Trophoblast cell (in vitro differentiated cells and primary cell): ENCODE data around the gene FGF1.

Experiments used
- DNase-seq, 2 donors: peaks; one replicate each; pipeline ENCODE4 v3.0.0-alpha.2; 2016
- H2AFZ ChIP-seq: 2 replicates; pipeline ENCODE4 v1.6.1; 2013; ENCODE audit warnings: low read length, moderate library complexity, mild to moderate bottlenecking; ENCODE audit not compliant: insufficient read depth, poor library complexity
- H2AK5ac ChIP-seq: 2 replicates; pipeline ENCODE4 v1.6.1; 2013; ENCODE audit warnings: mild to moderate bottlenecking, low read length
- H2BK120ac ChIP-seq: 2 replicates; pipeline ENCODE4 v1.6.1; 2013; ENCODE audit warnings: low read length, mild to moderate bottlenecking, moderate library complexity; ENCODE audit not compliant: insufficient read depth, poor library complexity
- H2BK12ac ChIP-seq: 2 replicates; pipeline ENCODE4 v1.6.1; 2013; ENCODE audit warnings: mild to moderate bottlenecking, low read length, moderate library complexity
- H2BK5ac ChIP-seq: 2 replicates; pipeline ENCODE4 v1.6.1; 2013; ENCODE audit warnings: low read length, low read depth, moderate library complexity, mild to moderate bottlenecking; ENCODE audit not compliant: poor library complexity
- H3K14ac ChIP-seq: 2 replicates; pipeline ENCODE4 v1.6.1; 2013; ENCODE audit warnings: mild to moderate bottlenecking, low read length
- H3K18ac ChIP-seq: 2 replicates; pipeline ENCODE4 v1.6.1; 2013; ENCODE audit warnings: mild to moderate bottlenecking, low read length
- H3K23ac ChIP-seq: 2 replicates; pipeline ENCODE4 v1.6.1; 2013; ENCODE audit warnings: low read length
- H3K27ac ChIP-seq: 2 replicates; pipeline ENCODE4 v1.5.1; 2013; ENCODE audit warnings: low read depth, mild to moderate bottlenecking, inconsistent platforms, low read length, moderate library complexity
- H3K27me3 ChIP-seq: 2 replicates; pipeline ENCODE4 v1.6.1; 2013; ENCODE audit warnings: inconsistent platforms, mild to moderate bottlenecking, low read length, moderate library complexity; ENCODE audit not compliant: insufficient read depth
- H3K36me3 ChIP-seq, 2 experiments: 1 replicate in 1 of 2; 2 replicates in 1 of 2; pipeline ENCODE4 v1.6.1; 2013; ENCODE audit warnings: low read length in 2 of 2, mild to moderate bottlenecking in 2 of 2, moderate library complexity in 1 of 2; ENCODE audit not compliant: insufficient read depth in 2 of 2, control insufficient read depth in 1 of 2
- H3K4ac ChIP-seq: 2 replicates; pipeline ENCODE4 v1.6.1; 2013; ENCODE audit warnings: low read depth, mild to moderate bottlenecking, low read length, moderate library complexity
- H3K4me1 ChIP-seq, 2 experiments: 1 replicate in 1 of 2; 2 replicates in 1 of 2; pipeline ENCODE4 v1.6.1; 2013; ENCODE audit warnings: low read length in 2 of 2, mild to moderate bottlenecking in 2 of 2, moderate library complexity in 1 of 2; ENCODE audit not compliant: insufficient read depth in 2 of 2, control insufficient read depth in 1 of 2
- H3K4me2 ChIP-seq: 2 replicates; pipeline ENCODE4 v1.6.1; 2013; ENCODE audit warnings: inconsistent platforms, mild to moderate bottlenecking, low read length, moderate library complexity
- H3K4me3 ChIP-seq: 2 replicates; pipeline ENCODE4 v1.5.1; 2013; ENCODE audit warnings: mild to moderate bottlenecking, low read depth, low read length, inconsistent platforms
- H3K79me1 ChIP-seq: one replicate; pipeline ENCODE4 v1.6.1; 2013; ENCODE audit warnings: low read length
- H3K79me2 ChIP-seq: 2 replicates; pipeline ENCODE4 v1.6.1; 2013; ENCODE audit warnings: low read length, mild to moderate bottlenecking; ENCODE audit not compliant: control insufficient read depth, insufficient read depth, poor library complexity
- H3K9ac ChIP-seq: 2 replicates; pipeline ENCODE4 v1.6.1; 2013; ENCODE audit warnings: mild to moderate bottlenecking, low read length
- H3K9me3 ChIP-seq: 2 replicates; pipeline ENCODE4 v1.6.1; 2013; ENCODE audit warnings: low read depth, mild to moderate bottlenecking, control low read depth, inconsistent platforms, low read length; ENCODE audit not compliant: insufficient read depth
- H4K12ac ChIP-seq: 2 replicates; pipeline ENCODE4 v1.6.1; 2013; ENCODE audit warnings: low read depth, mild to moderate bottlenecking, low read length, moderate library complexity
- H4K8ac ChIP-seq: 2 replicates; pipeline ENCODE4 v1.6.1; 2013; ENCODE audit warnings: low read depth, mild to moderate bottlenecking, low read length, moderate library complexity
- H4K91ac ChIP-seq: one replicate; pipeline ENCODE4 v1.6.1; 2013; ENCODE audit warnings: low read depth, mild to moderate bottlenecking, low read length, moderate library complexity
- WGBS: extraction: QIAGEN DNeasy Blood & Tissue Kit; methylation state at CpG from one replicate; pipeline ENCODE4 v1.1.7; 2013; ENCODE audit warnings: missing lambda C conversion rate; ENCODE audit not compliant: insufficient read length, insufficient coverage; ENCODE audit errors: extremely low coverage; 5-methylcytosine and 5-hydroxymethylcytosine counted together

The FGF1 gene

DNA sequence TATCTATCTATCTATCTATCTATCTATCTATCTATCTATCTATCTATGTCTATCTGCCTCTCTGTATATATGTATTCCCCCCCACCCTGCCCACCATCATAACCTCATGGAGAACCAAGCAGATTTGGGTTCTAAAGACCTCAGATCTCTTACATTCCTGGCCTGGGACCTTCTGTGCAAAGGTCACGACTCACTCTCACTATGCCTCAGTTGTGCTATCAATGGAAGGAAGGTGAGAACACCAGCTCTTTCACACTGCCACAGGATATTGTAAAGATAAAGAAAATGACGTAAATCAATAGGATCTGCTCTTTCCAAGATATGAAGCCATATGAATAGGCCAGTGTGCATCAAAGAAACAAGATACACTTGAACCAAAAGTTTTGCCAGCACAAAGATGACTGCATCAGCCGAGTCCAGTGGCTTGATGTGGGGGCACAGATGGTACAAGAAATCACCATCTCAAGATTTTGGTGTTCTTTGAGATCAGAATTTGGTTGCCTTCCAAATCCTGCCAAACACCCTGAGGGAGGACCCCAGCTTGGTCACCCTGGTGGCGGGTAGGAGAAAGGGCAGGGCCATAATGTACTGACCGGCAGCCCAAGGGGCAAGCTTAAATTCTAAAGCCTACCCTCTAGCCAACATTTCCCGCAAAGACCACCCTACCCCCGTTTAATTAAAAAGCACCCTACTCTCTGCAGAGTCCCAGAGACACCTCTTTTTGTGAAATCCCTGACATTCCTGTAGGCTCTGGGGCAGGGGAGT lies 8.4 kb upstream of the FGF1 start:
- H3K9ac ChIP-seq: no peak overlapping the region
- H3K9me3 ChIP-seq: no peaks in the 10 kb centered on the region
- H3K4me3 ChIP-seq: no peak overlapping the region
- no peak overlapping the region for H3K23ac ChIP-seq
- no peak overlapping the region for H4K91ac ChIP-seq
- no peak overlapping the region for H2BK120ac ChIP-seq
- no peak overlapping the region for H3K18ac ChIP-seq
- no peak overlapping the region for H3K4me2 ChIP-seq
- no peaks in the 10 kb centered on the region for H3K79me2 ChIP-seq
- H3K4ac ChIP-seq: no peak overlapping the region
- H2AK5ac ChIP-seq: no peak overlapping the region
- no CpG with 5 or more reads among the region's 7 CpGs for WGBS
- H2BK12ac ChIP-seq: no peak overlapping the region
- no peak overlapping the region for H3K27ac ChIP-seq
- DNase-seq: no peak
- H3K27me3 ChIP-seq: no peaks in the 10 kb centered on the region
- H3K14ac ChIP-seq: no peak overlapping the region
- H4K8ac ChIP-seq: no peak overlapping the region
- no peaks in the 10 kb centered on the region for H3K79me1 ChIP-seq
- H3K4me1 ChIP-seq: no peaks in the 10 kb centered on the region
- H4K12ac ChIP-seq: no peak overlapping the region
- no peak overlapping the region for H2AFZ ChIP-seq
- no peak overlapping the region for H2BK5ac ChIP-seq
- no peaks in the 10 kb centered on the region for H3K36me3 ChIP-seq

- Histone ChIP-seq H4K8ac (no peak overlapping the region), H2AFZ (no peak overlapping the region), H4K91ac (no peak overlapping the region), H3K79me1 (no peaks in the 10 kb centered on the region), H3K14ac (no peak overlapping the region), H3K27me3 (no peaks in the 10 kb centered on the region), H3K9me3 (no peaks in the 10 kb centered on the region), H2BK120ac (no peak overlapping the region), H3K18ac (no peak overlapping the region), H3K9ac (no peak overlapping the region), H3K4me2 (no peak overlapping the region), H2AK5ac (no peak overlapping the region), H2BK5ac (no peak overlapping the region), H3K23ac (no peak overlapping the region), H3K79me2 (no peaks in the 10 kb centered on the region), H4K12ac (no peak overlapping the region), H3K4ac (no peak overlapping the region), H2BK12ac (no peak overlapping the region), H3K36me3 (no peaks in the 10 kb centered on the region), H3K4me1 (no peaks in the 10 kb centered on the region), H3K4me3 (no peak overlapping the region), H3K27ac (no peak overlapping the region)
- no peak for DNase-seq
- WGBS: no CpG with 5 or more reads among the region's 3 CpGs
Measured at GRCh38 chr5:142692321-142692894, 6.5 kb upstream of the FGF1 start.

DNA sequence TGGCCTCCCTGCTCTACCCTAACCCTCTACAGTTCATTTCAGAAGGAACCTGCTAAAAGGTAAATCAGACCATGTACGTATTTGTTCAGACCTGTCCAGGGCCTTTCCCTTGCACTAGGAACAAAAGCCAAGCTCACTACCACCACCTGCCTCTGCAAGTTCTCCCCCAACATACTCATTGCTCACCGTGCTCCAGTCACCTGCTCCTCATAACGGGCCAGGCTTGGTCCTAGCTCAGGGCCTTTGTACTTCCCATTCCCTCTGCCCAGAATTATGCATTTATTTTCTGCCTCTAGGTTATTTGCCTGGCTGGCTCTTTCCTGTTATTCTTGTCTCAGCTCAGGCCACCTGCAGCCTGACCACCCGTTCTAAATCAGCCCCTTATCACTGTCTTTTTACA lies 4.8 kb upstream of the FGF1 start:
- Histone ChIP-seq H3K27me3 (no peaks in the 10 kb centered on the region), H3K27ac (no peak overlapping the region), H3K23ac (no peak overlapping the region), H2BK12ac (no peak overlapping the region), H3K79me1 (no peaks in the 10 kb centered on the region), H3K4ac (no peak overlapping the region), H4K8ac (no peak overlapping the region), H2BK120ac (no peak overlapping the region), H3K9me3 (no peaks in the 10 kb centered on the region), H3K4me3 (no peak overlapping the region), H3K18ac (no peak overlapping the region), H4K12ac (no peak overlapping the region), H3K4me2 (no peak overlapping the region), H3K14ac (no peak overlapping the region), H4K91ac (no peak overlapping the region), H2AFZ (no peak overlapping the region), H3K36me3 (no peaks in the 10 kb centered on the region), H2BK5ac (no peak overlapping the region), H3K4me1 (peaks cover 4 to 6% of the 10 kb centered on the region in 2 experiments), H3K79me2 (no peaks in the 10 kb centered on the region), H3K9ac (no peak overlapping the region), H2AK5ac (no peak overlapping the region)
- 100% methylated on average over 1 of the region's 4 CpGs for WGBS
- no peak for DNase-seq

GRCh38 chr5:142689081-142689480 lies 3.2 kb upstream of the FGF1 start:
- no peak overlapping the region for H2BK5ac ChIP-seq
- no CpG with 5 or more reads among the region's 5 CpGs for WGBS

More at GRCh38 chr5:142689081-142689480, 3.2 kb upstream of the FGF1 start:
- H4K91ac ChIP-seq: no peak overlapping the region
- H2BK120ac ChIP-seq: no peak overlapping the region
- peaks cover 8% of the 10 kb centered on the region in 2 experiments for H3K4me1 ChIP-seq
- no peak overlapping the region for H3K27ac ChIP-seq
- H2BK12ac ChIP-seq: no peak overlapping the region
- H2AK5ac ChIP-seq: no peak overlapping the region
- no peaks in the 10 kb centered on the region for H3K79me1 ChIP-seq
- H3K4me3 ChIP-seq: no peak overlapping the region
- no peak overlapping the region for H3K4ac ChIP-seq
- no peaks in the 10 kb centered on the region for H3K27me3 ChIP-seq
- no peaks in the 10 kb centered on the region for H3K9me3 ChIP-seq
- H3K36me3 ChIP-seq: no peaks in the 10 kb centered on the region
- no peak overlapping the region for H3K18ac ChIP-seq
- no peak overlapping the region for H4K8ac ChIP-seq
- H3K4me2 ChIP-seq: no peak overlapping the region
- H3K23ac ChIP-seq: no peak overlapping the region
- no peak overlapping the region for H2AFZ ChIP-seq
- H3K9ac ChIP-seq: no peak overlapping the region
- no peak for DNase-seq
- no peaks in the 10 kb centered on the region for H3K79me2 ChIP-seq
- H3K14ac ChIP-seq: no peak overlapping the region
- H4K12ac ChIP-seq: no peak overlapping the region
